GM12865 (cell line): ENCODE results near the gene MAEA.

ENCODE experiments used
- DNase-seq: peaks from one replicate; pipeline ENCODE4 v3.0.0; 2010; ENCODE audit warnings: low read depth
- H3K4me3 ChIP-seq: 2 replicates; pipeline ENCODE4 v1.5.1; 2011; ENCODE audit warnings: mild to moderate bottlenecking, low read depth, low read length, control low read depth
- CTCF ChIP-seq: IDR thresholded peaks from 2 replicates; pipeline ENCODE4 v1.5.1; 2011; ENCODE audit warnings: low read length, control low read depth, low read depth, inconsistent platforms; ENCODE audit not compliant: insufficient read depth; ENCODE audit errors: missing control alignments

The MAEA gene

GRCh38 chr4:1300466-1301455 lies 11.1 kb downstream of the MAEA start:
- no peak for TF ChIP-seq CTCF
- H3K4me3 ChIP-seq: no peak overlapping the region
- DNase-seq: no peak

- TF ChIP-seq CTCF: no peak
- H3K4me3 ChIP-seq: no peak overlapping the region
- no peak for DNase-seq
These were observed 12.5 kb downstream of the MAEA start for GRCh38 chr4:1302159-1302558.

- no peak for DNase-seq
- no peak for TF ChIP-seq CTCF
- H3K4me3 ChIP-seq: no peak overlapping the region
These were observed 15.6 kb downstream of the MAEA start for GRCh38 chr4:1305261-1305711.

- no peak for DNase-seq
- no peak overlapping the region for H3K4me3 ChIP-seq
- no peak for TF ChIP-seq CTCF
These were observed 16.2 kb downstream of the MAEA start for GRCh38 chr4:1305781-1306455.

GRCh38 chr4:1307951-1308735 lies 18.5 kb downstream of the MAEA start:
- DNase-seq: no peak
- no peak overlapping the region for H3K4me3 ChIP-seq
- no peak for TF ChIP-seq CTCF

- TF ChIP-seq CTCF: no peak
- H3K4me3 ChIP-seq: no peak overlapping the region
- peak; percentile 50 for DNase-seq
These were observed 19.7 kb downstream of the MAEA start for GRCh38 chr4:1309261-1310010.
